Effector memory CD8-positive, alpha-beta T cell (primary cell): Measurements from ENCODE around the gene SULT1E1.

Source experiments
- ATAC-seq: fragments of 150-1000 bp; cut with Tn5 transposase; replicated peaks from 2 replicates; pipeline ENCODE4 v1.10.0; 2021; ENCODE audit warnings: mild to moderate bottlenecking, moderate library complexity
- DNase-seq, 3 experiments: peaks; one replicate each; pipeline ENCODE4 v3.0.0; 2021
- H3K27ac Mint-ChIP-seq, 2 donors: one replicate each; pipeline ENCODE4 v1.8.0; 2022; ENCODE audit warnings: mild to moderate bottlenecking in 2 of 2, mixed read lengths in 2 of 2, moderate library complexity in 2 of 2
- H3K27me3 Mint-ChIP-seq, 2 donors: one replicate each; pipeline ENCODE4 v1.8.0; 2022; ENCODE audit warnings: mixed read lengths in 2 of 2
- H3K36me3 Mint-ChIP-seq: one replicate; pipeline ENCODE4 v1.8.0; 2022; ENCODE audit warnings: mild to moderate bottlenecking, moderate library complexity, mixed read lengths; ENCODE audit not compliant: insufficient read depth
- H3K4me1 Mint-ChIP-seq, 2 donors: one replicate each; pipeline ENCODE4 v1.8.0; 2022; ENCODE audit warnings: low read depth in 2 of 2, mixed read lengths in 2 of 2
- H3K4me3 Mint-ChIP-seq, 2 donors: one replicate each; pipeline ENCODE4 v1.8.0; 2022; ENCODE audit warnings: mild to moderate bottlenecking in 2 of 2, mixed read lengths in 2 of 2, moderate library complexity in 2 of 2
- H3K9me3 Mint-ChIP-seq, 2 donors: one replicate each; pipeline ENCODE4 v1.8.0; 2022; ENCODE audit warnings: mixed read lengths in 2 of 2

SULT1E1 gene

GRCh38 chr4:69813628-69814027 lies 46.3 kb downstream of the SULT1E1 start:
- H3K27ac Mint-ChIP-seq, result no peak overlapping the region
- no peaks in the 10 kb centered on the region for H3K36me3 Mint-ChIP-seq
- peaks cover 0 to 2% of the 10 kb centered on the region in 2 donors for H3K9me3 Mint-ChIP-seq
- DNase-seq (no peak), ATAC-seq (no peak)
- no peaks in the 10 kb centered on the region for H3K27me3 Mint-ChIP-seq
- H3K4me3 Mint-ChIP-seq, result no peak overlapping the region
- no peaks in the 10 kb centered on the region for H3K4me1 Mint-ChIP-seq

- Mint-ChIP-seq H3K9me3 (peaks cover 0 to 2% of the 10 kb centered on the region in 2 donors), H3K36me3 (no peaks in the 10 kb centered on the region), H3K27me3 (no peaks in the 10 kb centered on the region), H3K4me1 (no peaks in the 10 kb centered on the region), H3K4me3 (no peak overlapping the region), H3K27ac (no peak overlapping the region)
- ATAC-seq (no peak), DNase-seq (no peak)
Measured at GRCh38 chr4:69811166-69811565, 48.8 kb downstream of the SULT1E1 start.

DNA sequence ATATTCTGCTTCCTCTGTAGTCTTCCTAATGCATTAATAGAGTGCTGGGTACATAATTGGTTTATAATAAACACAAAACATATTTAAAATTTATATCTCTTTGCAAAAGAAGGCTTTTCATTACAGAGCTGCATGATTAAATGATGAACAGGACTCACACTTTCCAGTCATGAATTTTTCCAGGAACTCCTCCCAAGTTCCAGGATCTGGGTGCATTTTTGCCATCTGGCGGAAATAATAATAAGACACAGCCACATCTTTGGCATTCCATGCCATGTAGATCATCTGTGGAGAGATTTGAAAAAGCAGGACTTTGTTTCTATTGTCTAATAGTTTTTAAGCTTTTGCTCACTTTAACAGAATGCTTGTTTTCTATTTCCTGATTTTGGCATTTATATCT lies 59.3 kb downstream of the SULT1E1 start:
- Mint-ChIP-seq H3K27me3 (no peaks in the 10 kb centered on the region), H3K36me3 (no peaks in the 10 kb centered on the region), H3K27ac (no peak overlapping the region), H3K4me3 (no peak overlapping the region), H3K9me3 (peaks cover 0 to 7% of the 10 kb centered on the region in 2 donors), H3K4me1 (no peaks in the 10 kb centered on the region)
- no peak for DNase-seq
- no peak for ATAC-seq

DNA sequence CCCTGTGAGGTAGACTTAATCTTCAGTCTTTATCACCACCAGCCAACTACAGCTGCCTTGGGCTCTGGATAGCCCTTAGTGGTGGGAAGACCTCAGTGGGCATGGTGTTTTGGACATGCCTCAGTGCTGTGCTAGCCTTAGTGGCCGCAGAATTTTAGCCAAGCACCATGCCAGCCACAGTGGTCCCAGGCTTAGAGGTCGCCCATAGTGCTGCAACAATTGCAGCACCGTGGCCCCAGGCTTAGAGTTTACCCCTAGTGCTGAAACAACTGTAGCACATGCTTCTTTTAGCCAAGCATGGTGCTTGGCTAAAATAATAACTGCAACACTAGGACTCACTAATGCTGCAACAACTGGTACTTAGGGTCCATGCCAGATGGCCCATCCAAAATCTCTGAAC lies 60.6 kb downstream of the SULT1E1 start:
- Mint-ChIP-seq H3K9me3 (peaks cover 0 to 7% of the 10 kb centered on the region in 2 donors), H3K4me1 (no peaks in the 10 kb centered on the region), H3K27ac (no peak overlapping the region), H3K27me3 (no peaks in the 10 kb centered on the region), H3K36me3 (no peaks in the 10 kb centered on the region), H3K4me3 (no peak overlapping the region)
- ATAC-seq (no peak), DNase-seq (no peak)

DNA sequence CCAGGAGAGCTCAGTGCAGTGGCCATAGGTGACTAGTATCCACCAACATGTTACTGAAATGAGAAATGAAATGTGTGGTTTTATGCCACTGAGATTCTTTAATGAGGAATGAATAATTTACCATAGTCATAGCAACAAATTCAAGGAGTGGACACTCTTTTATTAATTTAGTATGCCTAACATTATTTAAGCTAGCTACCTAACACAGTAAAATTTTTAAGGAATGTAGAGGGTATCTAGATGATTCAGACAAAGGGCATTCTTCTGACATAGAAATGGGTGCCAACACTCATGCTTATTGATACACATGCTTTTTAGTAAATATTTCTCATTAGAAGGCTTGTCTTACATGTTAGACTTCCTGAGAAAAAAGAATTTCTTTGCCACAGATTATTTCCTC lies 66.2 kb downstream of the SULT1E1 start:
- H3K36me3 Mint-ChIP-seq, result no peaks in the 10 kb centered on the region
- peaks cover 0 to 3% of the 10 kb centered on the region in 2 donors for H3K9me3 Mint-ChIP-seq
- H3K27ac Mint-ChIP-seq, result no peak overlapping the region
- H3K4me3 Mint-ChIP-seq, result no peak overlapping the region
- H3K4me1 Mint-ChIP-seq, result no peaks in the 10 kb centered on the region
- DNase-seq, result no peak
- no peak for ATAC-seq
- H3K27me3 Mint-ChIP-seq, result no peaks in the 10 kb centered on the region
